RWPE2 (cell line): ENCODE measurements around the gene MARK3.
A peak's percentile ranks its signal among the peaks of the same experiment; 100 is the strongest.

Source experiments
- ATAC-seq: fragments of 200-7000 bp; cut with Tn5 transposase; 3 replicates; pipeline ENCODE4 v1.9.1; 2021; ENCODE audit warnings: low read depth
- DNase-seq: peaks from one replicate; pipeline ENCODE4 v3.0.0-alpha.2; 2020; ENCODE audit warnings: low spot score
- H3K27ac ChIP-seq: fragments of 450-650 bp; 2 replicates; pipeline ENCODE4 v1.5.1; 2017; ENCODE audit warnings: mild to moderate bottlenecking; ENCODE audit not compliant: poor library complexity, severe bottlenecking
- H3K27me3 ChIP-seq: fragments of 250-450 bp; sonication (Bioruptor Pico); 2 replicates; pipeline ENCODE4 v1.5.1; 2021; ENCODE audit warnings: mild to moderate bottlenecking, moderate library complexity; ENCODE audit not compliant: insufficient read depth, poor library complexity, severe bottlenecking
- H3K36me3 ChIP-seq: fragments of 250-450 bp; sonication (Bioruptor Pico); 2 replicates; pipeline ENCODE4 v1.5.1; 2020; ENCODE audit warnings: low read depth, mild to moderate bottlenecking, moderate library complexity
- H3K4me1 ChIP-seq: fragments of 250-450 bp; sonication (Bioruptor Pico); 2 replicates; pipeline ENCODE4 v1.5.1; 2021; ENCODE audit warnings: mild to moderate bottlenecking, moderate library complexity; ENCODE audit not compliant: insufficient read depth, poor library complexity, severe bottlenecking
- H3K4me3 ChIP-seq: fragments of 250-450 bp; sonication (Bioruptor Pico); 2 replicates; pipeline ENCODE4 v1.5.1; 2021; ENCODE audit warnings: mild to moderate bottlenecking, moderate library complexity; ENCODE audit not compliant: severe bottlenecking
- H3K9me3 ChIP-seq: fragments of 250-450 bp; sonication (Bioruptor Pico); 2 replicates; pipeline ENCODE4 v1.5.1; 2021; ENCODE audit warnings: mild to moderate bottlenecking, moderate library complexity; ENCODE audit not compliant: severe bottlenecking
- TF ChIP-seq, protein P1 (sequence below): fragments of 450-650 bp; IDR thresholded peaks from one replicate; pipeline ENCODE4 v1.5.1; 2017; ENCODE audit warnings: mild to moderate bottlenecking, moderate library complexity; ENCODE audit not compliant: poor library complexity, severe bottlenecking

The MARK3 gene

DNA sequence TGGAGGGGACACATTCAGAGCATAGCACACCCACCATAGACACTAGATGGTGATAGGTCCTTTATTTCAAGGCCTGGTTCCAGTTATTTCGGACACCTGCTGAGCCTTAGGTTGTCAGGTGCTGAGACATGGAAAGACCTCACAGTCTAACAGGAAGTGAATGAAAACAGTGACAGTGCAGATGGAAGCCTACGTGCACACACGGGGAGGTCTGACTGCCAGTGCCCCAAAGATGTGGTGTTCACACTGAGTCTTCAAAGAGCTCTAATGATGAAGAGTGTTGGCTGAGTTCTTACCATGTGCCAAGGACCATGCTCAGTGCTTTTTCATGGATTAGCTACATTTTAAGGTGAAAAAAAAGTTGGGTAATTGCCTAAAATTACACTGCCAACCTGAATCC lies 90.8 kb downstream of the MARK3 start:
- no peak overlapping the region for H3K27ac ChIP-seq
- peaks cover 91% of the 10 kb centered on the region for H3K36me3 ChIP-seq
- TF ChIP-seq, protein P1, sequence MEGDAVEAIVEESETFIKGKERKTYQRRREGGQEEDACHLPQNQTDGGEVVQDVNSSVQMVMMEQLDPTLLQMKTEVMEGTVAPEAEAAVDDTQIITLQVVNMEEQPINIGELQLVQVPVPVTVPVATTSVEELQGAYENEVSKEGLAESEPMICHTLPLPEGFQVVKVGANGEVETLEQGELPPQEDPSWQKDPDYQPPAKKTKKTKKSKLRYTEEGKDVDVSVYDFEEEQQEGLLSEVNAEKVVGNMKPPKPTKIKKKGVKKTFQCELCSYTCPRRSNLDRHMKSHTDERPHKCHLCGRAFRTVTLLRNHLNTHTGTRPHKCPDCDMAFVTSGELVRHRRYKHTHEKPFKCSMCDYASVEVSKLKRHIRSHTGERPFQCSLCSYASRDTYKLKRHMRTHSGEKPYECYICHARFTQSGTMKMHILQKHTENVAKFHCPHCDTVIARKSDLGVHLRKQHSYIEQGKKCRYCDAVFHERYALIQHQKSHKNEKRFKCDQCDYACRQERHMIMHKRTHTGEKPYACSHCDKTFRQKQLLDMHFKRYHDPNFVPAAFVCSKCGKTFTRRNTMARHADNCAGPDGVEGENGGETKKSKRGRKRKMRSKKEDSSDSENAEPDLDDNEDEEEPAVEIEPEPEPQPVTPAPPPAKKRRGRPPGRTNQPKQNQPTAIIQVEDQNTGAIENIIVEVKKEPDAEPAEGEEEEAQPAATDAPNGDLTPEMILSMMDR = no peak
- ATAC-seq (no peak; the same call in 2 of the 3 replicates), DNase-seq (no peak)
- H3K4me1 ChIP-seq = no peaks in the 10 kb centered on the region
- no peak overlapping the region for H3K4me3 ChIP-seq
- no peaks in the 10 kb centered on the region for H3K9me3 ChIP-seq
- no peaks in the 10 kb centered on the region for H3K27me3 ChIP-seq

DNA sequence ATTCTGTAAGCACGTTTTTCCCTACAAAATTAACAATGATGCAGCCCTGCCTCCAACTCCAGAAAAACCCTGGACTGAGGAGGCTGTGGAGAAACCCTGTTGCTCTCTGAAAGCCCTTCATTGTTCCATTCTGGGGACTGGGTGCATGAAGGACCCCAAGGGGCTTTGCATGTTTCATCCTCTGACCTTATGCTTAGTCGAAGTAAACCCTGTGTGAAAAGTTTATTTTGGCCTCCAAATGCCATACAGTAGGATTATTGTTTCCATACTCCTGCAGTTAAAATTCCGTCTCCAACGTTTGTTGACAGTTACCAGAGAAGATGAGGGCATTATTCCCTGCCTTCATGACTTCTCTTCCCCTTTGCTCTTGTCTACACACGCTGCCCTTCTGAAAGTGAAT lies 91.4 kb downstream of the MARK3 start:
- TF ChIP-seq, protein P1 = no peak
- H3K36me3 ChIP-seq = peaks cover 90% of the 10 kb centered on the region
- H3K9me3 ChIP-seq = no peaks in the 10 kb centered on the region

DNA sequence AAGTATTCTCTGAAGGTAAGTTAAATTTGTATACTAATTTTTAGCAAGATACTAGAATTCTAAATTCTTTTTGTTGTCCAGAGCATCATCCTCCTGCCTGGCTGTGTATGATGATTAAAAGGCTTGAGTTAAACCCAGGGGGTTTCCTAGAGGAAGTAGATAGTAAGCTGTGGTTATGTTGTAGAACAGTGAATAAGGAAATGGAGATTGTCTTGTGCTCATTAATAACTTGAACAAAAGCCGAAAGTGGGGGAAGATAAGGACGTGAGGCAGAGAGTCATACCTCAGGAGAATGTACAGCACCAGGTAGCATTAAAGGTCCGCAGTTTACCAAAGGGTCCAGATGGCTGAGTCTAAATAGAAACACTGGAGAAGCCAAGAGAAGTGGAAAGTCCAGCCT lies 95.4 kb downstream of the MARK3 start:
- Histone ChIP-seq H3K9me3 (no peaks in the 10 kb centered on the region), H3K27me3 (no peaks in the 10 kb centered on the region), H3K4me3 (no peak overlapping the region), H3K36me3 (peaks cover 88% of the 10 kb centered on the region), H3K27ac (no peak overlapping the region), H3K4me1 (peaks cover 14% of the 10 kb centered on the region)
- ATAC-seq = no peak
- no peak for DNase-seq
- TF ChIP-seq, protein P1 = no peak

More for the DNA sequence above, 91.4 kb downstream of the MARK3 start:
- DNase-seq = no peak
- Histone ChIP-seq H3K27ac (no peak overlapping the region), H3K4me1 (no peaks in the 10 kb centered on the region), H3K27me3 (no peaks in the 10 kb centered on the region), H3K4me3 (no peak overlapping the region)
- no peak for ATAC-seq

- Histone ChIP-seq H3K36me3 (peaks cover 93% of the 10 kb centered on the region), H3K27me3 (no peaks in the 10 kb centered on the region), H3K27ac (peak overlapping the region; percentile 12), H3K4me1 (peaks cover 14% of the 10 kb centered on the region), H3K4me3 (no peak overlapping the region), H3K9me3 (no peaks in the 10 kb centered on the region)
- ATAC-seq = peak; percentile 92
- TF ChIP-seq, protein P1 = no peak
- peak; percentile 84 for DNase-seq
These were observed 98.4 kb downstream of the MARK3 start for GRCh38 chr14:103483600-103483999.

DNA sequence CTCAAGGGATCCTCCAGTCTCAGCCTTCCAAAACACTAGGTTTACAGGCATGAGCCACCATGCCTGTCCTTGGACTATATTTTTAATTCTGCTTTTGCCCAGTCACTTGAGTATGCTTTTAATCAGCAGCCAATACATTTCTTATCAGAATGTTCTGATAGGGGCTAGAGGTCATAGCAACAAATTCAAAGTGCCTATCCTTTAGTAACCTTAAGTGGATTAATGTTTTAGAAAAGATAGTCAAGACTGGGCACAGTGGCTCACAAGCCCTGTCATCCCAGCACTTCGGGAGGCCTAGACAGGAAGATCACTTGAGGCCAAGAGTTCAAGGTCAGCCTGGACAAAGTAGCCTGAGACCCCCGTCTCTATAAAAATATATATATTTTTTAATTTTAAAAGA lies 100.3 kb downstream of the MARK3 start:
- ATAC-seq (no peak), DNase-seq (no peak)
- no peak overlapping the region for H3K27ac ChIP-seq
- peaks cover 93% of the 10 kb centered on the region for H3K36me3 ChIP-seq
- H3K27me3 ChIP-seq = no peaks in the 10 kb centered on the region
- TF ChIP-seq, protein P1 = no peak
- peaks cover 14% of the 10 kb centered on the region for H3K4me1 ChIP-seq
- no peak overlapping the region for H3K4me3 ChIP-seq
- H3K9me3 ChIP-seq = no peaks in the 10 kb centered on the region
